Measurements from ENCODE around the gene ATP2B3. TPM values are rescaled to one million over a fixed set of nuclear protein-coding genes. Genes with fewer than 3 reads are reported as not detected.

Gene ATP2B3
- polyA plus RNA-seq, 1 donor (not counting 4 experiments of a cell fraction or from before 2014, with no cell fraction given) = not detected

GRCh38 chrX:153494541-153495361, 22.7 kb upstream of the ATP2B3 start, which contains the start of gene BGN:
TSS of gene BGN (plus strand) at chrX:153494980. CDS start at chrX:153504632, 9,652 bp downstream.
- no peaks in the 10 kb centered on the region for H3K9me1 ChIP-seq (ENCODE audit: control insufficient read depth, extremely low read depth, insufficient read depth, low read length)
- FAIRE-seq (no peak), DNase-seq (ENCODE audit: low read depth, low spot score) (no peak)
- no peak for TF ChIP-seq EZH2 (IDR thresholded peaks at IDR 0.05; ENCODE audit: low read length)
- TF ChIP-seq CTCF (optimal IDR thresholded peaks at IDR 0.05 in 1 of 3, IDR thresholded peaks at IDR 0.05 in 1 of 3, conservative IDR thresholded peaks at IDR 0.05 in 1 of 3; ENCODE audit: extremely low read depth in 1 of 3, insufficient read depth in 2 of 3, low read length in 3 of 3) = no peak
- H4K20me1 ChIP-seq (ENCODE audit: control insufficient read depth, extremely low read depth, insufficient read depth, low read length) = no peaks in the 10 kb centered on the region
- H3K4me3 ChIP-seq (ENCODE audit: control insufficient read depth in 2 of 3, extremely low read depth in 1 of 3, insufficient read depth in 2 of 3, low read depth in 1 of 3, low read length in 3 of 3) = peak within 1 kb of the TSS in 1 of 3 experiments; percentile 27
- H3K9ac ChIP-seq (ENCODE audit: control insufficient read depth, extremely low read depth, insufficient read depth, low read length) = no peak within 1 kb of the TSS
- no peak within 1 kb of the TSS for H3K27ac ChIP-seq (ENCODE audit: control insufficient read depth, insufficient read depth, low read length)
- H3K27me3 ChIP-seq (ENCODE audit: control insufficient read depth, extremely low read depth, insufficient read depth, low read length) = peaks cover 33% of the 10 kb centered on the region
- H3K9me3 ChIP-seq (ENCODE audit: control insufficient read depth, low read depth, low read length) = no peaks in the 10 kb centered on the region
- no peaks in the 10 kb centered on the region for H3K36me3 ChIP-seq (ENCODE audit: control insufficient read depth in 2 of 2, extremely low read depth in 1 of 2, insufficient read depth in 2 of 2, low read length in 2 of 2)
- peak within 1 kb of the TSS; percentile 15 for H2AFZ ChIP-seq (ENCODE audit: control insufficient read depth, low read length)
- dilution Hi-C loops (cut with MboI; ENCODE audit: extremely low pct_ligation_motif_present, low sequenced_read_pairs) = no loop called here
- H3K79me2 ChIP-seq (ENCODE audit: control insufficient read depth, insufficient read depth, low read length) = no peaks in the 10 kb centered on the region
- H3K4me1 ChIP-seq (ENCODE audit: control insufficient read depth, extremely low read depth, insufficient read depth, low read length) = peaks cover 2% of the 10 kb centered on the region
- peak within 1 kb of the TSS; percentile 41 for H3K4me2 ChIP-seq (ENCODE audit: control insufficient read depth, extremely low read depth, insufficient read depth, low read depth, low read length)

GRCh38 chrX:153495362-153495751, 22.1 kb upstream of the ATP2B3 start:
- H4K20me1 ChIP-seq (ENCODE audit: control insufficient read depth, extremely low read depth, insufficient read depth, low read length) = no peaks in the 10 kb centered on the region
- H3K4me1 ChIP-seq (ENCODE audit: control insufficient read depth, extremely low read depth, insufficient read depth, low read length) = peaks cover 2% of the 10 kb centered on the region
- no peaks in the 10 kb centered on the region for H3K36me3 ChIP-seq (ENCODE audit: control insufficient read depth in 2 of 2, extremely low read depth in 1 of 2, insufficient read depth in 2 of 2, low read length in 2 of 2)
- H3K9ac ChIP-seq (ENCODE audit: control insufficient read depth, extremely low read depth, insufficient read depth, low read length) = no peak overlapping the region
- DNase-seq (ENCODE audit: low read depth, low spot score) = no peak
- H3K27ac ChIP-seq (ENCODE audit: control insufficient read depth, insufficient read depth, low read length) = no peak overlapping the region
- peak overlapping the region in 1 of 3 experiments; percentile 27 for H3K4me3 ChIP-seq (ENCODE audit: control insufficient read depth in 2 of 3, extremely low read depth in 1 of 3, insufficient read depth in 2 of 3, low read depth in 1 of 3, low read length in 3 of 3)
- dilution Hi-C loops (cut with MboI; ENCODE audit: extremely low pct_ligation_motif_present, low sequenced_read_pairs) = no loop called here
- peaks cover 39% of the 10 kb centered on the region for H3K27me3 ChIP-seq (ENCODE audit: control insufficient read depth, extremely low read depth, insufficient read depth, low read length)
- FAIRE-seq = no peak
- H3K9me3 ChIP-seq (ENCODE audit: control insufficient read depth, low read depth, low read length) = no peaks in the 10 kb centered on the region
- TF ChIP-seq CTCF (optimal IDR thresholded peaks at IDR 0.05 in 1 of 3, IDR thresholded peaks at IDR 0.05 in 1 of 3, conservative IDR thresholded peaks at IDR 0.05 in 1 of 3; ENCODE audit: extremely low read depth in 1 of 3, insufficient read depth in 2 of 3, low read length in 3 of 3) = no peak
- TF ChIP-seq EZH2 (IDR thresholded peaks at IDR 0.05; ENCODE audit: low read length) = peak; percentile 45
- H3K79me2 ChIP-seq (ENCODE audit: control insufficient read depth, insufficient read depth, low read length) = no peaks in the 10 kb centered on the region
- H3K4me2 ChIP-seq (ENCODE audit: control insufficient read depth, extremely low read depth, insufficient read depth, low read depth, low read length) = peak overlapping the region; percentile 41
- peak overlapping the region; percentile 15 for H2AFZ ChIP-seq (ENCODE audit: control insufficient read depth, low read length)
- no peaks in the 10 kb centered on the region for H3K9me1 ChIP-seq (ENCODE audit: control insufficient read depth, extremely low read depth, insufficient read depth, low read length)

Data from keratinocyte (primary cell).